Endothelial cell of umbilical vein (primary cell): ENCODE data around the gene TMEM161A.

Source experiments
- EZH2 ChIP-seq: IDR thresholded peaks from 2 replicates; pipeline ENCODE4 v1.6.1; 2012; ENCODE audit warnings: borderline replicate concordance, low read depth, mild to moderate bottlenecking, moderate library complexity, low read length, inconsistent platforms; ENCODE audit not compliant: severe bottlenecking
- POLR2A ChIP-seq: IDR thresholded peaks from 2 replicates; pipeline ENCODE4 v1.6.1; 2012; ENCODE audit warnings: low read depth, mild to moderate bottlenecking, control low read depth, low read length
- POLR2AphosphoS5 ChIP-seq: IDR thresholded peaks from 2 replicates; pipeline ENCODE4 v1.6.1; 2012; ENCODE audit warnings: low read depth, mild to moderate bottlenecking, control low read depth, low read length, moderate library complexity; ENCODE audit not compliant: insufficient read depth
- TF ChIP-seq, protein P1 (sequence below), 2 donors: IDR thresholded peaks; 1 replicate in 1 of 2; 2 replicates in 1 of 2; pipeline ENCODE4 v1.5.1; 2011; ENCODE audit warnings: low read length in 2 of 2, mild to moderate bottlenecking in 2 of 2, moderate library complexity in 2 of 2, control low read depth in 1 of 2, inconsistent platforms in 1 of 2, low read depth in 1 of 2; ENCODE audit not compliant: insufficient read depth in 1 of 2; ENCODE audit errors: extremely low read depth in 1 of 2

DNA sequence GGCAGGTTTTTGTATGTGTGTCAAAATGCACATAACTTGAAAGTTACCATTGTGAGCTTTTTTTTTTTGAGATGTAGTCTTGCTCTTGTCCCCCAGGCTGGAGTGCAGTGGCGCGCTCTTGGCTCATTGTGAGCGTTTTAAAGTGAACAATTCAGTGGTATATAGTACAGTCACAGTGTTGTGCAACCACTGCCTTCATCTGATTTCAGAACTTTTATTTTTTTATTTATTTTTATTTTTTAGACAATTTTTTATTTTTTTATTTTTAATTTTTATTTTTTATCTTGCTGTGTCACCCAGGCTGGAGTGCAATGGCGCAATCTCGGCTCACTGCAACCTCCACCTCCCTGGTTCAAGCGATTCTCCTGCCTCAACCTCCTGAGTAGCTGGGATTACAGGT, 59.5 kb downstream of the TMEM161A start:
- TF ChIP-seq, protein P1, sequence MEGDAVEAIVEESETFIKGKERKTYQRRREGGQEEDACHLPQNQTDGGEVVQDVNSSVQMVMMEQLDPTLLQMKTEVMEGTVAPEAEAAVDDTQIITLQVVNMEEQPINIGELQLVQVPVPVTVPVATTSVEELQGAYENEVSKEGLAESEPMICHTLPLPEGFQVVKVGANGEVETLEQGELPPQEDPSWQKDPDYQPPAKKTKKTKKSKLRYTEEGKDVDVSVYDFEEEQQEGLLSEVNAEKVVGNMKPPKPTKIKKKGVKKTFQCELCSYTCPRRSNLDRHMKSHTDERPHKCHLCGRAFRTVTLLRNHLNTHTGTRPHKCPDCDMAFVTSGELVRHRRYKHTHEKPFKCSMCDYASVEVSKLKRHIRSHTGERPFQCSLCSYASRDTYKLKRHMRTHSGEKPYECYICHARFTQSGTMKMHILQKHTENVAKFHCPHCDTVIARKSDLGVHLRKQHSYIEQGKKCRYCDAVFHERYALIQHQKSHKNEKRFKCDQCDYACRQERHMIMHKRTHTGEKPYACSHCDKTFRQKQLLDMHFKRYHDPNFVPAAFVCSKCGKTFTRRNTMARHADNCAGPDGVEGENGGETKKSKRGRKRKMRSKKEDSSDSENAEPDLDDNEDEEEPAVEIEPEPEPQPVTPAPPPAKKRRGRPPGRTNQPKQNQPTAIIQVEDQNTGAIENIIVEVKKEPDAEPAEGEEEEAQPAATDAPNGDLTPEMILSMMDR (IDR thresholded peaks at IDR 0.05; ENCODE audit: extremely low read depth in 1 of 2, insufficient read depth in 1 of 2, low read depth in 1 of 2, low read length in 2 of 2) = no peak
- TF ChIP-seq POLR2AphosphoS5 = no peak
- TF ChIP-seq EZH2 = no peak
- TF ChIP-seq POLR2A = no peak
